Lung (tissue), 12 donors: ENCODE results near the gene CLASP1. TPM values are rescaled to one million over a fixed set of nuclear protein-coding genes. Genes with fewer than 3 reads are reported as not detected.

Experiments
- ATAC-seq: fragments of 200-7000 bp; cut with Tn5 transposase; one replicate; pipeline ENCODE4 v1.9.1; 2020; ENCODE audit warnings: moderate number of reproducible peaks; ENCODE audit not compliant: insufficient read depth, low FRiP score
- DNase-seq, 3 donors: peaks; one replicate each; pipeline ENCODE4 v3.0.0-alpha.2; 2013 to 2017
- H3K27ac ChIP-seq, 2 donors: one replicate each; pipeline ENCODE4 v1.5.1; 2013; ENCODE audit warnings: mild to moderate bottlenecking in 2 of 2, moderate library complexity in 2 of 2, control low read depth in 1 of 2, inconsistent platforms in 1 of 2, low read depth in 1 of 2, low read length in 1 of 2
- H3K27me3 ChIP-seq, 3 donors: one replicate each; pipeline ENCODE4 v1.5.1; 2013; ENCODE audit warnings: low read length in 2 of 3; ENCODE audit not compliant: control insufficient read depth in 3 of 3, insufficient read depth in 3 of 3
- H3K36me3 ChIP-seq, 4 donors: one replicate each; pipeline ENCODE4 v1.5.1; 2013; ENCODE audit warnings: low read length in 4 of 4, mild to moderate bottlenecking in 1 of 4, moderate library complexity in 1 of 4; ENCODE audit not compliant: control insufficient read depth in 4 of 4, insufficient read depth in 4 of 4
- H3K4me1 ChIP-seq, 5 donors: one replicate each; pipeline ENCODE4 v1.5.1; 2013; ENCODE audit warnings: low read length in 5 of 5, mild to moderate bottlenecking in 2 of 5, moderate library complexity in 1 of 5; ENCODE audit not compliant: control insufficient read depth in 5 of 5, insufficient read depth in 5 of 5
- H3K4me3 ChIP-seq: one replicate; pipeline ENCODE4 v1.5.1; 2013; ENCODE audit warnings: mild to moderate bottlenecking, control low read depth, moderate library complexity
- H3K9ac ChIP-seq, 2 donors: one replicate each; pipeline ENCODE4 v1.5.1; 2013; ENCODE audit warnings: low read length in 2 of 2, control low read depth in 1 of 2; ENCODE audit not compliant: insufficient read depth in 1 of 2
- H3K9me3 ChIP-seq, 4 donors: one replicate each; pipeline ENCODE4 v1.5.1; 2013; ENCODE audit warnings: low read length in 3 of 4, mild to moderate bottlenecking in 1 of 4, moderate library complexity in 1 of 4; ENCODE audit not compliant: control insufficient read depth in 4 of 4, insufficient read depth in 3 of 4
- CTCF ChIP-seq: IDR thresholded peaks from 2 replicates; pipeline ENCODE4 v1.5.1; 2012; ENCODE audit warnings: mild to moderate bottlenecking; ENCODE audit errors: control extremely low read depth, extremely low read depth
- WGBS, 2 donors: extraction: QIAGEN DNeasy Blood & Tissue Kit; methylation state at CpG; one replicate each; pipeline ENCODE4 v1.1.7; 2013; 5-methylcytosine and 5-hydroxymethylcytosine counted together
- polyA plus RNA-seq, 2 donors: library from polyadenylated mRNA; stranded (reverse); fragments of 200-250 nt; gene quantifications; one replicate each; pipeline ENCODE4 v1.2.1, GENCODE V29; 2013
- total RNA-seq, 2 donors: library from RNA; depleted of rRNA in 1 of 2; stranded (reverse); fragments of >200 nt in 1 of 2; gene quantifications; one replicate each; pipeline ENCODE4 v1.2.1, GENCODE V29; 2014 to 2021
- donor health status: control.
- donor health status: control.
- donor health status: Bipolar disorder and iron deficiency.
- donor health status: healthy.
- donor health status: DM: yes; HTN: yes; CAD: no.

CLASP1 gene
- total and polyA plus RNA-seq, 4 donors = 7.4 to 128 (median 30.6) TPM

- peaks cover 3 to 35% (median 20%) of the 10 kb centered on the region in 4 donors for H3K36me3 ChIP-seq
- peaks cover 0 to 6% (median 0%) of the 10 kb centered on the region in 5 donors for H3K4me1 ChIP-seq
- no peaks in the 10 kb centered on the region for H3K27me3 ChIP-seq
- H3K9ac ChIP-seq = no peak overlapping the region
- DNase-seq (no peak), ATAC-seq (no peak)
- no peak overlapping the region for H3K4me3 ChIP-seq
- no peaks in the 10 kb centered on the region for H3K9me3 ChIP-seq
- no peak for TF ChIP-seq CTCF
- no peak overlapping the region for H3K27ac ChIP-seq
Observed at GRCh38 chr2:121372082-121372481, 277.2 kb downstream of the CLASP1 start.

- H3K36me3 ChIP-seq = peaks cover 9 to 29% (median 22%) of the 10 kb centered on the region in 4 donors
- H3K9me3 ChIP-seq = no peaks in the 10 kb centered on the region
- H3K9ac ChIP-seq = no peak overlapping the region
- H3K4me3 ChIP-seq = no peak overlapping the region
- ATAC-seq (no peak), DNase-seq (no peak)
- H3K27ac ChIP-seq = no peak overlapping the region
- H3K27me3 ChIP-seq = no peaks in the 10 kb centered on the region
- peaks cover 0 to 9% (median 0%) of the 10 kb centered on the region in 5 donors for H3K4me1 ChIP-seq
- TF ChIP-seq CTCF = no peak
Observed at GRCh38 chr2:121368836-121369235, 280.4 kb downstream of the CLASP1 start.

DNA sequence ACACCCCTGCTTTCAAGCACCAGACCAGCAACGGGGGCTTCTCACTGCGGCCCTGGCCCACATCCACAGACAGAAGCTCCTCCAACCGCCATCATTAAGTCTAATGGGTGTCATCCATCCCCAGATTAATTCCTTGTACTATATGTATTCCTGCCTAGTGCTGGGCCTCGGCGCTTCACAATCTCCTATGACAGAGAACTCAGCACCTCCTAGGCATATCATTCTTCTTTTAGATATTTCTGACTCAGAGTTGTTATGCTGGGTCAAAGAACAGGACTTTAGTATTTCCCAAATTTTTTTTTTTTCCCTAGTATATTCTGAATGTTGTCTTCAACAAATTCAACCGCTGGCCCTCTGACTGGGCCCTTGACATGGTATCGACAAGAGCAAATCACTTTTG is 281.1 kb downstream of the CLASP1 start:
- ATAC-seq (no peak), DNase-seq (no peak)
- Histone ChIP-seq H3K4me1 (peaks cover 0 to 9% (median 0%) of the 10 kb centered on the region in 5 donors), H3K9ac (no peak overlapping the region), H3K4me3 (no peak overlapping the region), H3K27me3 (no peaks in the 10 kb centered on the region), H3K36me3 (peaks cover 7 to 31% (median 28%) of the 10 kb centered on the region in 4 donors), H3K9me3 (no peaks in the 10 kb centered on the region), H3K27ac (no peak overlapping the region)
- 98% methylated on average over 7 of the region's 7 CpGs for WGBS, 2 donors
- TF ChIP-seq CTCF = no peak

DNA sequence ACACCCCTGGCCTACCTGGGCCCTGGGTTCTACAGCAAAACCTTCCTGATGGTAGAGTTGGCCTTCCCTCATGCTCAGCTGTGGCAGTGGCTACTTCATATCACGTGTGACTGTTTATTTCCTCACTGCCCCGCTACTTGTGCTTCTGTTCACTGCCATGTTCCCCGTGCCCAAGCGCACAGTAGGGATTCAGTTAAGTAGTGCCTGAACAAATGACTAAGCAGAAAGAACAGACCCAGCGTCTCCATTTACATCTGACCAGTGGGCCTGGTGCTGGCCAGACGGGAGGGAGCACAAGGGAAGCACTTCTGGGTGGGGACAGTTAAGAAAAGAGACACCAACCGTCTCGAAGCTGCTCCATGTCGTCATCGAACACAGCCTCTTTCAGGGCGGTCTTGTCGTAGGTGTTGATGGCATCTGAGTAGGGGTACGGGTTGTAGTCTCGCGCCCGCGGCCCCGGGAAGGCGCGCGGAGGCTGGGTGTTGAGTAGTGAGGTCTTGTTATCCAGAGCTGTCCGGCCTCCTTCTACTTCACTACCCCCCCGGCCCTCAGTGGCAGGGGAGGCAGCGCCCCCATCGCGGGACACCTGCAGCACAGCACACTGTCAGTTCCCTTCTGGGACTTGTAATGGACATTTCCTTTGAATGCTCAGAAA is 281.9 kb downstream of the CLASP1 start:
- 95 to 96% methylated on average over 26 of the region's 26 CpGs for WGBS, 2 donors
- Histone ChIP-seq H3K9ac (no peak overlapping the region), H3K4me3 (no peak overlapping the region), H3K4me1 (peaks cover 0 to 4% (median 0%) of the 10 kb centered on the region in 5 donors), H3K9me3 (no peaks in the 10 kb centered on the region), H3K27ac (no peak overlapping the region), H3K36me3 (peaks cover 7 to 38% (median 33%) of the 10 kb centered on the region in 4 donors), H3K27me3 (no peaks in the 10 kb centered on the region)
- ATAC-seq (no peak), DNase-seq (no peak)
- no peak for TF ChIP-seq CTCF
